Mesenchymal stem cell (in vitro differentiated cells and primary cell): Measurements from ENCODE around the gene MAPK10.

Experiments used
- DNase-seq: peaks from one replicate; pipeline ENCODE4 v3.0.0-alpha.2; 2013
- H2AFZ ChIP-seq: one replicate; pipeline ENCODE4 v1.6.1; 2013; ENCODE audit warnings: low read depth, mild to moderate bottlenecking, control low read depth, inconsistent platforms, low read length, moderate library complexity
- H2AK5ac ChIP-seq: 2 replicates; pipeline ENCODE4 v1.6.1; 2013; ENCODE audit warnings: low read length, moderate library complexity, mild to moderate bottlenecking, inconsistent platforms; ENCODE audit not compliant: severe bottlenecking
- H2BK120ac ChIP-seq: one replicate; pipeline ENCODE4 v1.6.1; 2013; ENCODE audit warnings: low read depth, mild to moderate bottlenecking, inconsistent platforms, low read length, moderate library complexity
- H2BK12ac ChIP-seq, 2 experiments: one replicate each; pipeline ENCODE4 v1.6.1; 2013; ENCODE audit warnings: inconsistent platforms in 2 of 2, low read length in 2 of 2, mild to moderate bottlenecking in 2 of 2, moderate library complexity in 2 of 2, control low read depth in 1 of 2
- H2BK15ac ChIP-seq: one replicate; pipeline ENCODE4 v1.6.1; 2013; ENCODE audit warnings: mild to moderate bottlenecking, low read depth, inconsistent platforms; ENCODE audit not compliant: poor library complexity, severe bottlenecking
- H2BK5ac ChIP-seq: 2 replicates; pipeline ENCODE4 v1.6.1; 2013; ENCODE audit warnings: low read depth, mild to moderate bottlenecking, low read length, control low read depth, inconsistent platforms; ENCODE audit not compliant: poor library complexity, severe bottlenecking
- H3K14ac ChIP-seq, 2 experiments: one replicate each; pipeline ENCODE4 v1.6.1; 2013; ENCODE audit warnings: inconsistent platforms in 2 of 2, low read length in 2 of 2, control low read depth in 1 of 2, mild to moderate bottlenecking in 1 of 2, moderate library complexity in 1 of 2
- H3K18ac ChIP-seq, 2 experiments: one replicate each; pipeline ENCODE4 v1.6.1; 2013; ENCODE audit warnings: inconsistent platforms in 2 of 2, low read length in 2 of 2, control low read depth in 1 of 2, low read depth in 1 of 2, mild to moderate bottlenecking in 1 of 2
- H3K23ac ChIP-seq, 2 experiments: one replicate each; pipeline ENCODE4 v1.6.1; 2013; ENCODE audit warnings: inconsistent platforms in 2 of 2, low read length in 2 of 2, mild to moderate bottlenecking in 2 of 2, moderate library complexity in 2 of 2, control low read depth in 1 of 2
- H3K27ac ChIP-seq: 2 replicates; pipeline ENCODE4 v1.5.1; 2013; ENCODE audit warnings: mild to moderate bottlenecking, moderate library complexity, low read length, control low read depth, inconsistent platforms; ENCODE audit not compliant: poor library complexity, severe bottlenecking
- H3K27me3 ChIP-seq, 2 experiments: 2 replicates each; pipeline versions ENCODE4 v1.6.1 to v1.7.0; 2013; ENCODE audit warnings: low read length in 2 of 2, mild to moderate bottlenecking in 2 of 2, moderate library complexity in 2 of 2, control low read depth in 1 of 2, inconsistent platforms in 1 of 2; ENCODE audit not compliant: control insufficient read depth in 1 of 2, insufficient read depth in 1 of 2
- H3K36me3 ChIP-seq, 2 experiments: 2 replicates each; pipeline versions ENCODE4 v1.6.1 to v1.7.0; 2013; ENCODE audit warnings: low read length in 2 of 2, control low read depth in 1 of 2, inconsistent platforms in 1 of 2, low read depth in 1 of 2, mild to moderate bottlenecking in 1 of 2; ENCODE audit not compliant: insufficient read depth in 2 of 2, control insufficient read depth in 1 of 2
- H3K4ac ChIP-seq, 2 experiments: one replicate each; pipeline ENCODE4 v1.6.1; 2013; ENCODE audit warnings: inconsistent platforms in 2 of 2, low read length in 2 of 2, mild to moderate bottlenecking in 2 of 2, moderate library complexity in 2 of 2, control low read depth in 1 of 2, low read depth in 1 of 2
- H3K4me1 ChIP-seq: 2 replicates; pipeline ENCODE4 v1.6.1; 2013; ENCODE audit warnings: low read depth, low read length, control low read depth; ENCODE audit not compliant: control insufficient read depth, insufficient read depth
- H3K4me2 ChIP-seq: 2 replicates; pipeline ENCODE4 v1.6.1; 2013; ENCODE audit warnings: low read length, mild to moderate bottlenecking, inconsistent platforms; ENCODE audit not compliant: poor library complexity, severe bottlenecking
- H3K4me3 ChIP-seq, 2 experiments: 2 replicates each; pipeline versions ENCODE4 v1.5.1 to v1.7.0; 2013; ENCODE audit warnings: low read length in 2 of 2, mild to moderate bottlenecking in 2 of 2, control low read depth in 1 of 2, low read depth in 1 of 2; ENCODE audit not compliant: insufficient read depth in 1 of 2
- H3K79me1 ChIP-seq: replicated peaks from 2 replicates; pipeline ENCODE4 v1.6.1; 2013; ENCODE audit warnings: mild to moderate bottlenecking, control low read depth, low read length, inconsistent platforms; ENCODE audit not compliant: poor library complexity, severe bottlenecking
- H3K9ac ChIP-seq: 2 replicates; pipeline ENCODE4 v1.7.0; 2013; ENCODE audit warnings: mild to moderate bottlenecking, low read length, moderate library complexity
- H3K9me3 ChIP-seq: 2 replicates; pipeline ENCODE4 v1.7.0; 2013; ENCODE audit warnings: mild to moderate bottlenecking, low read length; ENCODE audit not compliant: control insufficient read depth
- H4K8ac ChIP-seq: one replicate; pipeline ENCODE4 v1.6.1; 2013; ENCODE audit warnings: inconsistent platforms, mild to moderate bottlenecking, low read length, moderate library complexity
- H4K91ac ChIP-seq: one replicate; pipeline ENCODE4 v1.6.1; 2013; ENCODE audit warnings: mild to moderate bottlenecking, low read length, inconsistent platforms
- WGBS: methylation state at CpG from one replicate; pipeline ENCODE4 v1.1.7; 2013; ENCODE audit warnings: mixed read lengths; 5-methylcytosine and 5-hydroxymethylcytosine counted together

Gene MAPK10

GRCh38 chr4:86315579-86315978 lies 44.3 kb downstream of the MAPK10 start:
- no peaks in the 10 kb centered on the region for H3K9me3 ChIP-seq
- H2BK12ac ChIP-seq, result no peak overlapping the region
- no peak overlapping the region for H3K9ac ChIP-seq
- no peak for DNase-seq
- no peak overlapping the region for H2BK120ac ChIP-seq
- no peak overlapping the region for H3K14ac ChIP-seq
- H2BK15ac ChIP-seq, result no peak overlapping the region
- H3K4me1 ChIP-seq, result no peaks in the 10 kb centered on the region
- no peak overlapping the region for H4K91ac ChIP-seq
- no peak overlapping the region for H2BK5ac ChIP-seq
- no peaks in the 10 kb centered on the region for H3K27me3 ChIP-seq
- no peak overlapping the region for H3K18ac ChIP-seq
- H3K4me2 ChIP-seq, result no peak overlapping the region
- H3K79me1 ChIP-seq, result no peaks in the 10 kb centered on the region
- no peak overlapping the region for H4K8ac ChIP-seq
- H3K4ac ChIP-seq, result no peak overlapping the region
- H3K23ac ChIP-seq, result no peak overlapping the region
- H3K27ac ChIP-seq, result no peak overlapping the region
- no peak overlapping the region for H3K4me3 ChIP-seq
- H2AK5ac ChIP-seq, result no peak overlapping the region
- H2AFZ ChIP-seq, result no peak overlapping the region
- no peaks in the 10 kb centered on the region for H3K36me3 ChIP-seq

- H2BK12ac ChIP-seq, result no peak overlapping the region
- H3K23ac ChIP-seq, result no peak overlapping the region
- H2AK5ac ChIP-seq, result no peak overlapping the region
- no peak overlapping the region for H3K4me2 ChIP-seq
- H3K18ac ChIP-seq, result no peak overlapping the region
- no peaks in the 10 kb centered on the region for H3K36me3 ChIP-seq
- no peaks in the 10 kb centered on the region for H3K79me1 ChIP-seq
- no peak overlapping the region for H3K14ac ChIP-seq
- no peak overlapping the region for H3K4me3 ChIP-seq
- no CpG with 5 or more reads among the region's 1 CpG for WGBS
- no peaks in the 10 kb centered on the region for H3K4me1 ChIP-seq
- no peak overlapping the region for H3K9ac ChIP-seq
- DNase-seq, result no peak
- H2BK5ac ChIP-seq, result no peak overlapping the region
- no peak overlapping the region for H4K91ac ChIP-seq
- H2BK120ac ChIP-seq, result no peak overlapping the region
- no peak overlapping the region for H3K4ac ChIP-seq
- H2BK15ac ChIP-seq, result no peak overlapping the region
- H4K8ac ChIP-seq, result no peak overlapping the region
- no peaks in the 10 kb centered on the region for H3K27me3 ChIP-seq
- H3K9me3 ChIP-seq, result no peaks in the 10 kb centered on the region
- no peak overlapping the region for H3K27ac ChIP-seq
- H2AFZ ChIP-seq, result no peak overlapping the region
These were observed 46.2 kb downstream of the MAPK10 start for GRCh38 chr4:86313656-86314055.

- peak overlapping the region in 1 of 2 experiments; percentile 25 for H3K4me3 ChIP-seq
- H3K27ac ChIP-seq, result no peak overlapping the region
- no peak overlapping the region for H4K8ac ChIP-seq
- no peak overlapping the region for H2AFZ ChIP-seq
- peak; percentile 40 for DNase-seq
- H3K79me1 ChIP-seq, result no peaks in the 10 kb centered on the region
- H3K36me3 ChIP-seq, result no peaks in the 10 kb centered on the region
- H2BK120ac ChIP-seq, result no peak overlapping the region
- H2AK5ac ChIP-seq, result no peak overlapping the region
- no peak overlapping the region for H3K14ac ChIP-seq
- H3K18ac ChIP-seq, result no peak overlapping the region
- H2BK15ac ChIP-seq, result no peak overlapping the region
- no peak overlapping the region for H2BK5ac ChIP-seq
- peak overlapping the region; percentile 43 for H3K9ac ChIP-seq
- peaks cover 23% of the 10 kb centered on the region for H3K9me3 ChIP-seq
- no peaks in the 10 kb centered on the region for H3K4me1 ChIP-seq
- no peak overlapping the region for H3K23ac ChIP-seq
- H3K4me2 ChIP-seq, result no peak overlapping the region
- no peaks in the 10 kb centered on the region for H3K27me3 ChIP-seq
- no peak overlapping the region for H2BK12ac ChIP-seq
- H3K4ac ChIP-seq, result no peak overlapping the region
- no peak overlapping the region for H4K91ac ChIP-seq
These were observed 52.4 kb downstream of the MAPK10 start for GRCh38 chr4:86307432-86307831.

- Histone ChIP-seq H4K91ac (no peak overlapping the region), H3K27ac (no peak overlapping the region), H4K8ac (no peak overlapping the region), H3K4me1 (no peaks in the 10 kb centered on the region), H3K4me3 (peak overlapping the region in 1 of 2 experiments; percentile 25), H3K27me3 (no peaks in the 10 kb centered on the region), H2AFZ (no peak overlapping the region), H3K4me2 (no peak overlapping the region), H3K23ac (no peak overlapping the region), H2BK5ac (no peak overlapping the region), H2BK120ac (no peak overlapping the region), H3K14ac (no peak overlapping the region), H3K9me3 (peaks cover 29% of the 10 kb centered on the region), H3K4ac (no peak overlapping the region), H3K36me3 (no peaks in the 10 kb centered on the region), H2BK15ac (no peak overlapping the region), H2BK12ac (no peak overlapping the region), H3K18ac (no peak overlapping the region), H3K79me1 (no peaks in the 10 kb centered on the region), H3K9ac (peak overlapping the region; percentile 43), H2AK5ac (no peak overlapping the region)
- WGBS, result 87% methylated on average over 3 of the region's 3 CpGs
- DNase-seq, result peak; percentile 5
These were observed 53.0 kb downstream of the MAPK10 start for GRCh38 chr4:86306816-86307215.
